Muscle layer of duodenum (tissue), 2 donors: ENCODE data around the gene SP4.

ENCODE experiments used
- H3K27ac ChIP-seq: one replicate; pipeline ENCODE4 v1.7.0; 2013; ENCODE audit warnings: mild to moderate bottlenecking, low read length
- H3K27me3 ChIP-seq: one replicate; pipeline ENCODE4 v1.7.0; 2013; ENCODE audit warnings: low read depth, mild to moderate bottlenecking, control low read depth, low read length
- H3K36me3 ChIP-seq, 2 donors: one replicate each; pipeline ENCODE4 v1.7.0; 2013; ENCODE audit warnings: low read length in 2 of 2, control low read depth in 1 of 2, mild to moderate bottlenecking in 1 of 2; ENCODE audit not compliant: insufficient read depth in 2 of 2, control insufficient read depth in 1 of 2
- H3K4me1 ChIP-seq, 2 donors: one replicate each; pipeline ENCODE4 v1.7.0; 2013; ENCODE audit warnings: low read length in 2 of 2, mild to moderate bottlenecking in 2 of 2, control low read depth in 1 of 2, moderate library complexity in 1 of 2; ENCODE audit not compliant: insufficient read depth in 2 of 2, control insufficient read depth in 1 of 2
- H3K4me3 ChIP-seq, 2 donors: one replicate each; pipeline ENCODE4 v1.7.0; 2013; ENCODE audit warnings: low read length in 2 of 2, low read depth in 1 of 2, mild to moderate bottlenecking in 1 of 2
- H3K9me3 ChIP-seq, 2 donors: one replicate each; pipeline ENCODE4 v1.7.0; 2013; ENCODE audit warnings: low read length in 2 of 2, control low read depth in 1 of 2, mild to moderate bottlenecking in 1 of 2; ENCODE audit not compliant: control insufficient read depth in 1 of 2
- donor health status: healthy.

The SP4 gene

DNA sequence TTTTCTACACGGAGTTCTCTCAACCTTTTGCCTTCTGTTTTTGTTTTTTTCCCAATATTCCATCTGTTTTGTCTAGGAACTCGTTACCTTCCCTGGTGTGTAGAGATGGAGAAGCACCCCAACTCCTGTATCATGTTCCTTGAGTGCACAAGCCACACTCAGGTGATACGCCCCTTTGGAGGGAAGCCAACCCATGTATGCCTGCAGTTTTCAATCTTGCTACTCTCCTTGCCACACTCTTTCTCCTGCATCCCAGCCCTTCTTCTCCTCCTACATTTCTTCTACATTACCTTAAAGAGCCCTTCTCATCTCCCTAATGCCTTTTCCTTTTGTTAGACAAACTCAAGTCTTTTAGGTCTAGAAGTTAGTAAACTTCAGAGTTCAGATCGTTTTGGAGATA lies 10.2 kb upstream of the SP4 start:
- Histone ChIP-seq H3K36me3 (no peaks in the 10 kb centered on the region), H3K9me3 (no peaks in the 10 kb centered on the region), H3K27ac (no peak overlapping the region), H3K27me3 (no peaks in the 10 kb centered on the region), H3K4me1 (no peaks in the 10 kb centered on the region), H3K4me3 (no peak overlapping the region)

GRCh38 chr7:21422751-21423150 lies 5.1 kb upstream of the SP4 start:
- H3K4me1 ChIP-seq = peaks cover 0 to 8% of the 10 kb centered on the region in 2 donors
- H3K9me3 ChIP-seq = no peaks in the 10 kb centered on the region
- H3K27me3 ChIP-seq = no peaks in the 10 kb centered on the region
- no peaks in the 10 kb centered on the region for H3K36me3 ChIP-seq
- H3K4me3 ChIP-seq = no peak overlapping the region
- H3K27ac ChIP-seq = no peak overlapping the region

GRCh38 chr7:21425290-21425689 lies 2.6 kb upstream of the SP4 start:
- Histone ChIP-seq H3K4me1 (peaks cover 6 to 21% of the 10 kb centered on the region in 2 donors), H3K9me3 (no peaks in the 10 kb centered on the region), H3K27me3 (no peaks in the 10 kb centered on the region), H3K36me3 (peaks cover 0 to 4% of the 10 kb centered on the region in 2 donors), H3K27ac (no peak overlapping the region), H3K4me3 (no peak overlapping the region)

DNA sequence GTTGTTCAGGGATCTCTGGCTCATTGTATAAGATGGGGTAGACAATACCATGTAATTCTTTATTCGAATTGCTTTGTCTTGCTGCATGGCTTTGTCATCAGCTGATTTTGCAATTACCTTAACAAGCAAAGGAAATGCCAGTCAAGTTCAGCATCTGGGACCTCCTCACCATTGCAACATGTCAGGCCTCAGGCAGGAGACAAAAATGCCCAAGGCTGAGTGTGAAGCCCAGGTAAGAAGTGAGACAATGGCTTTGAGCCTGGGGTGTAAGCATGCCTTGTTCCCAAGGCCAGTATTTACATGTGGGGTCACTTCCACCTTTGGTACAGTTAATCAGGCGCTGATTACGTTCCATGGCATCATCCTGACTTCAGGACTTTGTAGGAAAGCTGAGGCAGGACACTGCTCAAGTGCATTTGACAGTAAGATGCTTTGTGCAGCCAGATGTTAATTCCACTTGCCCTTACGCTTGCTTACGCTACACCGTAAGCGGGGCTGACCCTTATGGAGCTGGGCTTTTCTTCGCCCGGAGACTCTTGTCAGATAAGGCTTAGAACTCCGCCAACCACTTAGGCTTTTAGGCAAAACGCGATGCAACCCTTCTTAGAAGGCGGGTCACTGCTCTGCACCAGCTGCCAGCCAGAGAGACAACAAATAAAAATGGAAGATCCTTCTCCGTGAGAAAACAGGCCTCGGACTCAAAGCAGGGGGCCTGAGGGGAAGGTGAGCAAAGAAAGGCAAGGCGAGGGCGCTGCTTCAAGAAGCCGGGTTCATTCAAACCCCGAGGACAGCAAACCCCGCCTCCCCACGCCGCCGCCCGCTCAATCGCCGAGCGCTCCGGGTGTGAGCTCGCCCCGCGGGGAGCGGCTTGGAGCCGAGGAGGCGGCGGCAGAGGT lies 1.3 kb upstream of the SP4 start:
- Histone ChIP-seq H3K27ac (no peak overlapping the region), H3K4me3 (peak overlapping the region; percentile 71 to 88), H3K27me3 (no peaks in the 10 kb centered on the region), H3K4me1 (peaks cover 6 to 29% of the 10 kb centered on the region in 2 donors), H3K36me3 (peaks cover 0 to 4% of the 10 kb centered on the region in 2 donors), H3K9me3 (no peaks in the 10 kb centered on the region)

- Histone ChIP-seq H3K4me3 (peak overlapping the region; percentile 81 to 88), H3K4me1 (peaks cover 6 to 31% of the 10 kb centered on the region in 2 donors)
Observed at GRCh38 chr7:21427182-21427870, 557 bp upstream of the SP4 start.

GRCh38 chr7:21428659-21428941 lies 717 bp downstream of the SP4 start:
- Histone ChIP-seq H3K9me3 (no peaks in the 10 kb centered on the region), H3K4me3 (peak overlapping the region; percentile 85 to 88), H3K27ac (peak overlapping the region; percentile 91), H3K27me3 (no peaks in the 10 kb centered on the region), H3K4me1 (peaks cover 6 to 31% of the 10 kb centered on the region in 2 donors), H3K36me3 (peaks cover 0 to 4% of the 10 kb centered on the region in 2 donors)

More at GRCh38 chr7:21427182-21427870, 557 bp upstream of the SP4 start:
- Histone ChIP-seq H3K27me3 (no peaks in the 10 kb centered on the region), H3K27ac (peak overlapping the region; percentile 94), H3K36me3 (peaks cover 0 to 4% of the 10 kb centered on the region in 2 donors), H3K9me3 (no peaks in the 10 kb centered on the region)

DNA sequence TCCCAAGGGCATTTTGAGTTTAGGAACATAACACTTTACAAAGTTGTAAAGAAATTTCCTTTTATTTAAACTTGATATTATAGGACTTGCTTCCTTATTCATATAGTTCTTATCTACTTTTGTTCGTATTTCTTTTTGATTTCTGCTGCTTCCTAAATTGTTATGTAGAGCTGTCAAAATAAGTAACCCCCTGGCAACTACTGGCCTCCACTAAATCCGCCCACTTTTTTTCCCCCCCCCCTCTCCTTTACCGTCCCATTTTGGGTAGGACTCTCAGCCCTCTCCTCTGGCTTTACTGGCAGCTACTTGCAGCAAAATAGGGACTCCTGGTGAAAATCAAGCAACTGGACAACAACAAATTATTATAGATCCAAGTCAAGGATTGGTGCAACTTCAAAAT lies 1.1 kb downstream of the SP4 start:
- H3K27me3 ChIP-seq = no peaks in the 10 kb centered on the region
- H3K36me3 ChIP-seq = peaks cover 0 to 4% of the 10 kb centered on the region in 2 donors
- peaks cover 6 to 31% of the 10 kb centered on the region in 2 donors for H3K4me1 ChIP-seq
- no peak overlapping the region for H3K27ac ChIP-seq
- H3K9me3 ChIP-seq = no peaks in the 10 kb centered on the region
- peak overlapping the region; percentile 85 to 88 for H3K4me3 ChIP-seq

GRCh38 chr7:21429786-21430574 lies 2.1 kb downstream of the SP4 start:
- H3K4me1 ChIP-seq = peaks cover 6 to 31% of the 10 kb centered on the region in 2 donors
- H3K27ac ChIP-seq = no peak overlapping the region
- peak overlapping the region; percentile 17 to 31 for H3K4me3 ChIP-seq
- H3K9me3 ChIP-seq = no peaks in the 10 kb centered on the region
- H3K27me3 ChIP-seq = no peaks in the 10 kb centered on the region
- H3K36me3 ChIP-seq = peaks cover 0 to 4% of the 10 kb centered on the region in 2 donors

GRCh38 chr7:21430575-21430954 lies 2.7 kb downstream of the SP4 start:
- no peak overlapping the region for H3K27ac ChIP-seq
- H3K27me3 ChIP-seq = no peaks in the 10 kb centered on the region
- peaks cover 0 to 4% of the 10 kb centered on the region in 2 donors for H3K36me3 ChIP-seq
- H3K4me1 ChIP-seq = peaks cover 6 to 31% of the 10 kb centered on the region in 2 donors
- H3K9me3 ChIP-seq = no peaks in the 10 kb centered on the region
- peak overlapping the region; percentile 17 to 31 for H3K4me3 ChIP-seq

- H3K27ac ChIP-seq = no peak overlapping the region
- H3K36me3 ChIP-seq = no peaks in the 10 kb centered on the region
Observed at GRCh38 chr7:21443149-21443841, 15.4 kb downstream of the SP4 start.

More at GRCh38 chr7:21443149-21443841, 15.4 kb downstream of the SP4 start:
- H3K27me3 ChIP-seq = no peaks in the 10 kb centered on the region
- no peaks in the 10 kb centered on the region for H3K9me3 ChIP-seq
- no peaks in the 10 kb centered on the region for H3K4me1 ChIP-seq
- H3K4me3 ChIP-seq = no peak overlapping the region
